ENCODE results near the gene PRPF31. TPM values are rescaled to one million over a fixed set of nuclear protein-coding genes. Genes with fewer than 3 reads are reported as not detected.
"Not testable (repeated sequence)": the region's sequence is repeated elsewhere in the genome, so short reads cannot be mapped to it uniquely, and the experiment has no call there.

The PRPF31 gene
- total RNA-seq, 1 donor from 2014 or later: 39.5 TPM

DNA sequence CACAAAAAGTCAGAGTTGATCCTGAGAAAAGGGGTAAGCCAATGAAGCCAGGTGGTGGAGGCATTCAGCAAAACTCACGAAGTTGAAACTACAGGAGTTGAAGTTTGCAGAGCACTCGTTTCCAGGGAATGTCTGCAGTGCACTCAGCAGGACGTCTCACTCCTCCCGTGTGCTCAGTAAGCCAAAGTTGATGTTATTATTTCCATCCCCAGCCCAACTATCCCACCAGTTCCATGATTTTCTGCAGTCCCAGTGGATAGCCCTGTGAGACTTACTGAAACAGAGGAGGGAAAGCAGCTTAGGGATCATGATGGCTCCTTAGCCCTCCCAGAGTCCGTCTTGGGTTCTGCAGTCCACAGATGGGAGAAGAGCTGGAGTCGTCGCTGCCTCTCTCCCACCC is 34.5 kb upstream of the PRPF31 start, which contains the start of gene TARM1:
Gene TARM1, minus strand, starts transcription at position 334 of the 400 bp plus-strand sequence. Its CDS starts 25 bp downstream, at position 309.
- TF ChIP-seq, protein P1, sequence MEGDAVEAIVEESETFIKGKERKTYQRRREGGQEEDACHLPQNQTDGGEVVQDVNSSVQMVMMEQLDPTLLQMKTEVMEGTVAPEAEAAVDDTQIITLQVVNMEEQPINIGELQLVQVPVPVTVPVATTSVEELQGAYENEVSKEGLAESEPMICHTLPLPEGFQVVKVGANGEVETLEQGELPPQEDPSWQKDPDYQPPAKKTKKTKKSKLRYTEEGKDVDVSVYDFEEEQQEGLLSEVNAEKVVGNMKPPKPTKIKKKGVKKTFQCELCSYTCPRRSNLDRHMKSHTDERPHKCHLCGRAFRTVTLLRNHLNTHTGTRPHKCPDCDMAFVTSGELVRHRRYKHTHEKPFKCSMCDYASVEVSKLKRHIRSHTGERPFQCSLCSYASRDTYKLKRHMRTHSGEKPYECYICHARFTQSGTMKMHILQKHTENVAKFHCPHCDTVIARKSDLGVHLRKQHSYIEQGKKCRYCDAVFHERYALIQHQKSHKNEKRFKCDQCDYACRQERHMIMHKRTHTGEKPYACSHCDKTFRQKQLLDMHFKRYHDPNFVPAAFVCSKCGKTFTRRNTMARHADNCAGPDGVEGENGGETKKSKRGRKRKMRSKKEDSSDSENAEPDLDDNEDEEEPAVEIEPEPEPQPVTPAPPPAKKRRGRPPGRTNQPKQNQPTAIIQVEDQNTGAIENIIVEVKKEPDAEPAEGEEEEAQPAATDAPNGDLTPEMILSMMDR (IDR thresholded peaks at IDR 0.05; ENCODE audit: borderline replicate concordance): no peak
- intact Hi-C loops (cut with micrococcal nuclease): no loop called here
- no peak for DNase-seq

DNA sequence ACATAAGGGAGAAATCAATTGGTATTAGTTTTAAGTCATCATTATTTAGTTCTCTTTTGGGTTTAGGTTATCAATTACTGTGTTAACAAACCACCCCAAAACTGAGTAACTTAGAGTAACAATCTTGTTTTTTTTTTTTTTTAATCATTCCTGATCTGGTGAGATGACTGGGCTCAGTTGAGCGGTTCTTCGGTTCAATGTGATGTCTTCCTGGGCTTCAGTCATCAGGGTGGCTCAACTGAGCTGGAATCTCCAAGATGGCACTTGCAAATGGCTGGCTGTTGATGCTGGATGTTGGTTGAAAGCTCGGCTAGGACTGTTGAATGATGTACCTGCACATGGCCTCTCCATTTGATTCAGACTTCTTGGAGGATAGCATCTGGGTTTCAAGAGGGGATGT is 31.1 kb upstream of the PRPF31 start:
- Histone ChIP-seq H3K4me1 (no peaks in the 10 kb centered on the region), H3K27ac (replicated peaks) (no peak overlapping the region), H3K9me3 (replicated peaks) (peaks cover 31% of the 10 kb centered on the region), H3K27me3 (ENCODE audit: low read depth) (peaks cover 15% of the 10 kb centered on the region), H3K4me3 (no peak overlapping the region), H3K36me3 (no peaks in the 10 kb centered on the region)
- TF ChIP-seq, protein P1 (IDR thresholded peaks at IDR 0.05; ENCODE audit: borderline replicate concordance): no peak
- DNase-seq: no peak
- intact Hi-C loops (cut with micrococcal nuclease): no loop called here

More for the DNA sequence above, 34.5 kb upstream of the PRPF31 start, which contains the start of gene TARM1:
- Histone ChIP-seq H3K9me3 (replicated peaks) (peaks cover 33% of the 10 kb centered on the region), H3K4me1 (no peaks in the 10 kb centered on the region), H3K36me3 (no peaks in the 10 kb centered on the region), H3K27ac (replicated peaks) (no peak within 1 kb of the TSS), H3K4me3 (no peak within 1 kb of the TSS), H3K27me3 (ENCODE audit: low read depth) (peaks cover 27% of the 10 kb centered on the region)

DNA sequence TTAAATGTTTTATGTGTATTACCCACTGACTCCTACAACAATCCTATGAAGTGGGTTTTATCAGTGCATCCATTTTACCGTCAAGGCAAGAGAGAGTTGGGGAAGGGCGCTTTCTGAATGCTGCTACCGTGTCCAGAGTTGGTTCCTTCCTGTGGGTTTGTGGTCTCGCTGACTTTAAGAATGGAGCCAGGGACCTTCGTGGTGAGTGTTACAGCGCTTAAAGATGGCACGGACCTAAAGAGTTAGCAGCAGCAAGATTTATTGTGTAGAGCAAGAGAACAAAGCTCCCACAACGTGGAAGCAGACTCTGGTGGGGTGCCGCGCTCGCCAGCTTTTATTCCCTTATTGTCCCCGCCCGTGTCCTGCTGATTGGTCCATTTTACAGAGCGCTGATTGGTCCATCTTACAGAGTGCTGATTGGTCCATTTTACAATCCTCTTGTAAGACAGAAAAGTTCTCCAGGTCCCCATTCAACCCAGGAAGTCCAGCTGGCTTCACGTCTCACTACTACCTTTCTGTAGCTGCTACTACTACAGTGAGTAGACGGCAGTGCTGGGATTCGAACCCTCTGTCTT is 21.0 kb upstream of the PRPF31 start:
- intact Hi-C loops (cut with micrococcal nuclease): no loop called here
- no peak for DNase-seq
- H3K4me1 ChIP-seq: peaks cover 6% of the 10 kb centered on the region
- H3K27ac ChIP-seq (replicated peaks): no peak overlapping the region
- no peak overlapping the region for H3K4me3 ChIP-seq
- no peaks in the 10 kb centered on the region for H3K9me3 ChIP-seq (replicated peaks)
- H3K36me3 ChIP-seq: no peaks in the 10 kb centered on the region
- TF ChIP-seq, protein P1 (IDR thresholded peaks at IDR 0.05; ENCODE audit: borderline replicate concordance): no peak
- peaks cover 82% of the 10 kb centered on the region for H3K27me3 ChIP-seq (ENCODE audit: low read depth)

DNA sequence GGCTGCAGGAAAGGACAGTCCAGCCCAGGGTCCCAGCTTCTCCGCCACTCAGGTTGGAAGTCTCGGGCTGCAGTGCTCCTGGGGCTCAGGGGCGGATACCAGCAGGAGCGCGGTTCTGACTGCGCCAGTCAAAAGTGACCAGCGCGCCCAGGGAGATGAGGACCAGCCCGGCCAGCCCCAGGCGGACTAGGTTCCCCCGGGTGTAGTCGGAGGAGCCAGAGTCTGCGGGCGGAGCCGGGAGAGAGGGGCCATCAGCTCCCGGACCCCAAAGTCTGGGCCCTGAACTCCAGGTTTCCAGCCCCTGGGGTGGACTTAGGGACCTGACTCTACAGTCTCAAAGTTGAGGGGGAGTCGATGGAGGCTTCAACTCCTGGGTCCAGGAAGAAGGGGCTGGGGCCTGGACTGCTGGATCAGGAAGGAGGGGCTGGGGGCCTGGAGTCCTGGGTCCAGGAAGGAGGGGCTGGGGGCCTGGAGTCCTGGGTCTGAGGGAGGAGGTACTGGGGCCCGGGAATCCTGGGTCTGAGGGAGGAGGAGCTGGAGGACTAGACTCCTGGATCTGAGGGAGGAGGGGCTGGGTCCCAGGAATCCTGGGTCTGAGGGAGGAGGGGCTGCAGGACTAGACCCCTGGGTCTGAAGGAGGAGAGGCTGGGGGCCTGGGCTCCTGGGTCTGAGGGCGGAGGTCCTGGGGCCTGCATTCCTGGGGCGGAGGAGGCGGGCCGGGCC is 20.3 kb upstream of the PRPF31 start:
- peaks cover 6% of the 10 kb centered on the region for H3K4me1 ChIP-seq
- no peak for DNase-seq
- TF ChIP-seq, protein P1 (IDR thresholded peaks at IDR 0.05; ENCODE audit: borderline replicate concordance): no peak
- H3K9me3 ChIP-seq (replicated peaks): no peaks in the 10 kb centered on the region
- intact Hi-C loops (cut with micrococcal nuclease): no loop called here
- peak overlapping the region; percentile 50 for H3K4me3 ChIP-seq
- no peaks in the 10 kb centered on the region for H3K36me3 ChIP-seq
- H3K27ac ChIP-seq (replicated peaks): no peak overlapping the region
- peaks cover 75% of the 10 kb centered on the region for H3K27me3 ChIP-seq (ENCODE audit: low read depth)

DNA sequence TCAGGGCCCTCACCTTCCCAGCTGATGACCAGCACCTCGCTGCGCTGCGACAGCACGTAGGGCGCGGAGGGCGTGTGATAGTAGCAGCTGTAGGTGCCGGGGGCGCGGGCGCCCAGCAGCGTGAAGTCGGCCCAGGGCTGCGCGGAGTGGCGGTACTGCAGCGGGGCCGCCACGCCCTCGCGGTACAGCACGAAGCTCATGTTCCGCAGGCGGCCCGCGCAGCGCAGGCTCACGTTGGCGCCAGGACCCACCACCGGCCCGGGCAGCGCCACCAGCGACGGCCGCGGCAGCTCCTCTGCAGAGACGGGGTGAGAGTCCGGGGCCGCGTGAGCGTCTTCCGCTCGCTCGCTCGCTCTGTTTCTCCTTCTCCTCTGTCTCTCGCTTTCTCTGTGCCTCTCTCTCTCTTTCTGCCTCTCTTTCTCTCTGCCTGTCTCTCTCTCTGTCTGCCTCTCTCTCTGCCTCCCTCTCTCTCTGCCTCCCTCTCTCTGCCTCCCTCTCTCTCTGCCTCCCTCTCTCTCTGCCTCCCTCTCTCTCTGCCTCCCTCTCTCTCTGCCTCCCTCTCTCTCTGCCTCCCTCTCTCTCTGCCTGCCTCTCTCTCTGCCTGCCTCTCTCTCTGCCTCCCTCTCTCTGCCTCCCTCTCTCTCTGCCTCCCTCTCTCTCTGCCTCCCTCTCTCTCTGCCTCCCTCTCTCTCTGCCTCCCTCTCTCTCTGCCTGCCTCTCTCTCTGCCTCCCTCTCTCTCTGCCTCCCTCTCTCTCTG is 19.5 kb upstream of the PRPF31 start:
- Histone ChIP-seq H3K4me3 (peak overlapping the region; percentile 50), H3K27me3 (ENCODE audit: low read depth) (peaks cover 70% of the 10 kb centered on the region)
- DNase-seq: peak; percentile 52
- H3K27ac ChIP-seq (replicated peaks); H3K9me3 ChIP-seq (replicated peaks); H3K4me1 ChIP-seq; intact Hi-C loops (cut with micrococcal nuclease); H3K36me3 ChIP-seq: not testable (repeated sequence)
